HG03108 (cell line): ENCODE measurements around the gene PNPT1.
"Not testable (repeated sequence)": the region's sequence is repeated elsewhere in the genome, so short reads cannot be mapped to it uniquely, and the experiment has no call there.

ENCODE experiments used
- ATAC-seq: cut with Tn5 transposase; IDR thresholded peaks from one replicate; pipeline ENCODE4 v1.9.1; 2021; ENCODE audit warnings: moderate library complexity; ENCODE audit not compliant: unreplicated experiment

PNPT1 gene

GRCh38 chr2:55601849-55602248, 91.8 kb downstream of the PNPT1 start:
- no peak for ATAC-seq

- no peak for ATAC-seq
These were observed 95.4 kb downstream of the PNPT1 start for GRCh38 chr2:55598056-55598795.

DNA sequence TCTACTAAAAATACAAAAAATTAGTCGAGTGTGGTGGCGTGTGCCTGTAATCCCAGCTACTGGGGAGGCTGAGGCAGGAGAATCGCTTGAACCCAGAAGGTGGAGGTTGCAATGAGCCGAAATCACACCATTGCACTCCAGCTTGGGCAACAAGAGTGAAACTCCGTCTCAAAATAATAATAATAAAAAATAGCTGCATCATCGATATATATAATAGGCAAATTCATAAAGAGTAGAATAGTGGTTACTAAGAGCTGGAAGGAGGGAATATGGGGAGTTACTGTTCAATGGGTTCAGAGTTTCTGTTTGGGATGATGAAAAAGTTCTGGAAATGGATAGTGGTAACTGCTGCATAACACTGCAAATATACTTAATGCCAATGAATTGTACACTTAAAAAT, 96.8 kb downstream of the PNPT1 start:
- not testable (repeated sequence) for ATAC-seq

DNA sequence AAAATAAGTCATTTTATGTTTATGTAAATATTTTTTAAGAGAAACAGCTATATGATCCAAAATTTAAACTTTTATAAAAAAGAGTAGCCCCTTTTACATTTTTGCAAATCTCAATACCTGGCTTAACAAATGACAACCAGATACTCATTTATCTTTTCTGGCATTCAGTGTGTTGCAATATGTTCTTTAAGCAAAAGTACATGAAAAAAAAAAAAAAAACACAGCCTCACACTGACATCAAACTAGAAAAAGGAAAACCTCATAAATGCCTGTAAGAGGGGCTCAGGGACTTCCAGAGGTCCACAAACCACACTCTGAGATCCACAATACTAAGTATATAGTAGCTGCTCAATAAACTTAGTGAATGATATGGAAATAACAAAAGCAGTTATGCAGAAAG, 98.1 kb downstream of the PNPT1 start:
- ATAC-seq = no peak

DNA sequence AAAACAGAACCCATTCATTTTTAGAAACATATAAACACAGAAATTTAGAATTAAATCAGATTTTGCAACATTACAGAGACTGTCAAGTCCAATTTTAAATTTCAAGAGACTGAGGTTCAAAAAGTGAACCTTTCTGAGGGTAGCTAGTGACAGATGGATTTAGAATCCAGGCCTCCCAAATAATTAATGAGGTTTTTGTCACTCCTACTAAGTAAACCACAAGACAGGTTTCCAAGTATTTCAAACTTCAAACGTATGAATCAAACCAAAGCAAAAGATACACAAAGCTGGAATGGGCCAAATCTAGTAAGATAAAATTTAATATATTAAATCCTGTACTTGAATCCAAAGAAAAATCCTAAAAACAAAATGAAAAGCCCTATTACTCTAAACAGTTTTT, 101.5 kb downstream of the PNPT1 start:
- ATAC-seq = no peak

- ATAC-seq = no peak
These were observed 102.7 kb downstream of the PNPT1 start for GRCh38 chr2:55590810-55591440.

DNA sequence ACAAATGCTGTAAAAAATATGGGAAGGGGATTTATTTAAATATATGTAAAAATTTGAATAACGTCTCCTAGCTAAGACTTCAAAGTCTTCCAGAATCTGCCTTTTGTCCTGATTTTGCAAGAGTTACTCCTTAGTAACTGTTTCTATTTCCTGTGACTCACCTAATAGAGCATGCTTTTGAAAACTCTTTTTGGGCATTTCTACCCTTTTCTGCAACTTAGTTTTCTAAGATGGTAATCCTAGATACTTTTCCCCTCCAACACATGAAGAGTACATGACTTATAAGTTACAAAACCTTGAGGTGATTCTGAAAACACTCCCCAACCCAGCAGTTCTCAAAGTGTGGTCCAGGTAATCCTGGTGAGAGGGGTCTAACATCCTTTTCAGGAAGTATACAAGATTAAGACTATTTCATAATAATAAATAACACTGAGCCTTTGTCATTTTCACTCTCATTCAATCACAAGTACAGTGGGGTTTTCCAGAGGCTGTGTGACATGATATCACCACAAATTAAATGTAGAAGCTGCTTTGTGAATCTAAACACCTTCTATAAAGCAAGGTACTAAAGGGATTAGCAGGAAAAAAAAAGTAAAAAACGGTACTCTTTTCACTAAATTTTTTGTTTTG, 108.1 kb downstream of the PNPT1 start:
- no peak for ATAC-seq
